ENCODE data around the gene NPAS3.

DNA sequence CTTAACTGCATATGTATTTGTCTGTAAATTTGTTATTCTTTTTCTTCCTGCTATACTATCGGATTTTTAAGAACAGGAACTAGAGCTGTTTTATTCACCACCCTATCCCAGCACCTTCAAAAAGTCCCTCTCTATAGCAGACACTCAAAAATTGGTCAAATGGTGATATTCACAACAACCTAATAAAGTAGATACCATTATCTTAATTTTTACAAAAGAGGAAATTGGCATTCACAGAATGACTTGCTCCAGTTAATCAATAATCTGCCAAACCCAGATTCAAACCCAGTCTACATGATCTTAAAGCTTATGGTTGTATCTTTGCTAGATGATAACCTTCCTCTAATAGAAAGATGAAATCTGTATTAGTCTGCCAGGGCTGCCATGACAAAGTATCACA is 585.6 kb downstream of the NPAS3 start:
- TF ChIP-seq, protein P1, sequence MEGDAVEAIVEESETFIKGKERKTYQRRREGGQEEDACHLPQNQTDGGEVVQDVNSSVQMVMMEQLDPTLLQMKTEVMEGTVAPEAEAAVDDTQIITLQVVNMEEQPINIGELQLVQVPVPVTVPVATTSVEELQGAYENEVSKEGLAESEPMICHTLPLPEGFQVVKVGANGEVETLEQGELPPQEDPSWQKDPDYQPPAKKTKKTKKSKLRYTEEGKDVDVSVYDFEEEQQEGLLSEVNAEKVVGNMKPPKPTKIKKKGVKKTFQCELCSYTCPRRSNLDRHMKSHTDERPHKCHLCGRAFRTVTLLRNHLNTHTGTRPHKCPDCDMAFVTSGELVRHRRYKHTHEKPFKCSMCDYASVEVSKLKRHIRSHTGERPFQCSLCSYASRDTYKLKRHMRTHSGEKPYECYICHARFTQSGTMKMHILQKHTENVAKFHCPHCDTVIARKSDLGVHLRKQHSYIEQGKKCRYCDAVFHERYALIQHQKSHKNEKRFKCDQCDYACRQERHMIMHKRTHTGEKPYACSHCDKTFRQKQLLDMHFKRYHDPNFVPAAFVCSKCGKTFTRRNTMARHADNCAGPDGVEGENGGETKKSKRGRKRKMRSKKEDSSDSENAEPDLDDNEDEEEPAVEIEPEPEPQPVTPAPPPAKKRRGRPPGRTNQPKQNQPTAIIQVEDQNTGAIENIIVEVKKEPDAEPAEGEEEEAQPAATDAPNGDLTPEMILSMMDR (IDR thresholded peaks at IDR 0.05) = no peak
- TF ChIP-seq POLR2A (IDR thresholded peaks at IDR 0.05) = no peak
